SK-N-SH treated with all-trans-retinoic acid at 6 μM for 48 hours (cell line): Measurements from ENCODE around the gene KLHL29.

Source experiments
- ATAC-seq: fragments of 200-7000 bp; cut with Tn5 transposase; 3 replicates; pipeline ENCODE4 v1.9.1; 2020; ENCODE audit warnings: mild to moderate bottlenecking, moderate library complexity
- ARNTL ChIP-seq: fragments of 450-650 bp; formaldehyde crosslinking; IDR thresholded peaks from 2 replicates; pipeline ENCODE4 v1.5.0; 2020; ENCODE audit warnings: low read depth, mild to moderate bottlenecking, moderate library complexity, borderline replicate concordance
- BACH2 ChIP-seq: fragments of 250-450 bp; sonication (Bioruptor Pico); IDR thresholded peaks from 2 replicates; pipeline ENCODE4 v1.9.0; 2021; ENCODE audit warnings: mild to moderate bottlenecking, borderline replicate concordance
- CSDC2 ChIP-seq: fragments of 250-450 bp; sonication (Bioruptor Pico); IDR thresholded peaks from 2 replicates; pipeline ENCODE4 v1.5.0; 2020; ENCODE audit warnings: mild to moderate bottlenecking, moderate library complexity
- ESRRG ChIP-seq: fragments of 250-450 bp; sonication (Bioruptor Pico); IDR thresholded peaks from 2 replicates; pipeline ENCODE4 v1.6.1; 2021; ENCODE audit warnings: mild to moderate bottlenecking
- GLIS3 ChIP-seq: fragments of 250-450 bp; sonication (Bioruptor Pico); IDR thresholded peaks from 2 replicates; pipeline ENCODE4 v1.5.0; 2020; ENCODE audit warnings: mild to moderate bottlenecking, moderate library complexity
- ISL1 ChIP-seq: fragments of 250-450 bp; sonication (Bioruptor Pico); IDR thresholded peaks from 2 replicates; pipeline ENCODE4 v2.1.2; 2022; ENCODE audit warnings: mild to moderate bottlenecking, moderate library complexity
- OSR1 ChIP-seq: fragments of 250-450 bp; sonication (Bioruptor Pico); IDR thresholded peaks from 2 replicates; pipeline ENCODE4 v1.8.0; 2022; ENCODE audit warnings: moderate library complexity, mild to moderate bottlenecking, inconsistent platforms
- POU6F1 ChIP-seq: fragments of 250-450 bp; sonication (Bioruptor Pico); IDR thresholded peaks from 2 replicates; pipeline ENCODE4 v1.8.0; 2021; ENCODE audit warnings: low read depth, mild to moderate bottlenecking, moderate library complexity, borderline replicate concordance
- PPARA ChIP-seq: fragments of 250-450 bp; sonication (Bioruptor Pico); IDR thresholded peaks from 2 replicates; pipeline ENCODE4 v1.5.0; 2020; ENCODE audit warnings: mild to moderate bottlenecking, borderline replicate concordance
- RARB ChIP-seq: fragments of 250-450 bp; sonication (Bioruptor Pico); IDR thresholded peaks from 2 replicates; pipeline ENCODE4 v1.8.0; 2021; ENCODE audit warnings: mild to moderate bottlenecking, moderate library complexity
- SNAI2 ChIP-seq: fragments of 250-450 bp; sonication (Bioruptor Pico); IDR thresholded peaks from 2 replicates; pipeline ENCODE4 v1.5.0; 2020; ENCODE audit warnings: mild to moderate bottlenecking, moderate library complexity
- TCF4 ChIP-seq: fragments of 250-450 bp; sonication (Bioruptor Pico); IDR thresholded peaks from 2 replicates; pipeline ENCODE4 v1.8.0; 2021; ENCODE audit warnings: mild to moderate bottlenecking, moderate library complexity, borderline replicate concordance
- TOX ChIP-seq: fragments of 250-450 bp; sonication (Bioruptor Pico); IDR thresholded peaks from 2 replicates; pipeline ENCODE4 v1.8.0; 2021; ENCODE audit warnings: mild to moderate bottlenecking, moderate library complexity, borderline replicate concordance
- ZC3H10 ChIP-seq: fragments of 250-450 bp; sonication (Bioruptor Pico); IDR thresholded peaks from 2 replicates; pipeline ENCODE4 v1.5.1; 2021; ENCODE audit warnings: mild to moderate bottlenecking, moderate library complexity
- ZFP3 ChIP-seq: fragments of 250-450 bp; sonication (Bioruptor Pico); IDR thresholded peaks from 2 replicates; pipeline ENCODE4 v1.5.0; 2020; ENCODE audit warnings: mild to moderate bottlenecking, moderate library complexity
- ZNF565 ChIP-seq: fragments of 450-650 bp; formaldehyde crosslinking; conservative IDR thresholded peaks from 2 replicates; pipeline ENCODE4 v1.5.0; 2020; ENCODE audit warnings: low read depth, mild to moderate bottlenecking, moderate library complexity
- ZNF70 ChIP-seq: fragments of 450-650 bp; formaldehyde crosslinking; IDR thresholded peaks from 2 replicates; pipeline ENCODE4 v1.5.0; 2020; ENCODE audit warnings: mild to moderate bottlenecking, moderate library complexity
- ZNF8 ChIP-seq: fragments of 450-650 bp; formaldehyde crosslinking; IDR thresholded peaks from 2 replicates; pipeline ENCODE4 v1.5.0; 2020; ENCODE audit warnings: mild to moderate bottlenecking, moderate library complexity
- TF ChIP-seq, protein P1 (sequence below): fragments of 250-450 bp; sonication (Bioruptor Pico); IDR thresholded peaks from 2 replicates; pipeline ENCODE4 v1.5.0; 2020; ENCODE audit warnings: mild to moderate bottlenecking, moderate library complexity
- TF ChIP-seq, protein P2 (sequence below): fragments of 250-450 bp; sonication (Bioruptor Pico); IDR thresholded peaks from 2 replicates; pipeline ENCODE4 v1.5.1; 2020; ENCODE audit warnings: low read depth, mild to moderate bottlenecking, moderate library complexity
- TF ChIP-seq, protein P3 (sequence below): fragments of 250-450 bp; sonication (Bioruptor Pico); IDR thresholded peaks from 2 replicates; pipeline ENCODE4 v1.5.1; 2021; ENCODE audit warnings: mild to moderate bottlenecking, moderate library complexity

The KLHL29 gene

GRCh38 chr2:23574919-23575654 is 190.1 kb downstream of the KLHL29 start:
- no peak for ATAC-seq
- TF ChIP-seq PPARA (CRISPR knock-in tag), result no peak
- no peak for TF ChIP-seq OSR1 (CRISPR knock-in tag)
- TF ChIP-seq, protein P1, sequence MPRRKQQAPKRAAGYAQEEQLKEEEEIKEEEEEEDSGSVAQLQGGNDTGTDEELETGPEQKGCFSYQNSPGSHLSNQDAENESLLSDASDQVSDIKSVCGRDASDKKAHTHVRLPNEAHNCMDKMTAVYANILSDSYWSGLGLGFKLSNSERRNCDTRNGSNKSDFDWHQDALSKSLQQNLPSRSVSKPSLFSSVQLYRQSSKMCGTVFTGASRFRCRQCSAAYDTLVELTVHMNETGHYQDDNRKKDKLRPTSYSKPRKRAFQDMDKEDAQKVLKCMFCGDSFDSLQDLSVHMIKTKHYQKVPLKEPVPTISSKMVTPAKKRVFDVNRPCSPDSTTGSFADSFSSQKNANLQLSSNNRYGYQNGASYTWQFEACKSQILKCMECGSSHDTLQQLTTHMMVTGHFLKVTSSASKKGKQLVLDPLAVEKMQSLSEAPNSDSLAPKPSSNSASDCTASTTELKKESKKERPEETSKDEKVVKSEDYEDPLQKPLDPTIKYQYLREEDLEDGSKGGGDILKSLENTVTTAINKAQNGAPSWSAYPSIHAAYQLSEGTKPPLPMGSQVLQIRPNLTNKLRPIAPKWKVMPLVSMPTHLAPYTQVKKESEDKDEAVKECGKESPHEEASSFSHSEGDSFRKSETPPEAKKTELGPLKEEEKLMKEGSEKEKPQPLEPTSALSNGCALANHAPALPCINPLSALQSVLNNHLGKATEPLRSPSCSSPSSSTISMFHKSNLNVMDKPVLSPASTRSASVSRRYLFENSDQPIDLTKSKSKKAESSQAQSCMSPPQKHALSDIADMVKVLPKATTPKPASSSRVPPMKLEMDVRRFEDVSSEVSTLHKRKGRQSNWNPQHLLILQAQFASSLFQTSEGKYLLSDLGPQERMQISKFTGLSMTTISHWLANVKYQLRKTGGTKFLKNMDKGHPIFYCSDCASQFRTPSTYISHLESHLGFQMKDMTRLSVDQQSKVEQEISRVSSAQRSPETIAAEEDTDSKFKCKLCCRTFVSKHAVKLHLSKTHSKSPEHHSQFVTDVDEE (CRISPR knock-in tag), result no peak
- no peak for TF ChIP-seq TCF4 (CRISPR knock-in tag)
- no peak for TF ChIP-seq BACH2 (CRISPR knock-in tag)
- no peak for TF ChIP-seq CSDC2 (CRISPR knock-in tag)
- TF ChIP-seq RARB (CRISPR knock-in tag), result no peak
- TF ChIP-seq GLIS3 (CRISPR knock-in tag), result no peak
- TF ChIP-seq, protein P2, sequence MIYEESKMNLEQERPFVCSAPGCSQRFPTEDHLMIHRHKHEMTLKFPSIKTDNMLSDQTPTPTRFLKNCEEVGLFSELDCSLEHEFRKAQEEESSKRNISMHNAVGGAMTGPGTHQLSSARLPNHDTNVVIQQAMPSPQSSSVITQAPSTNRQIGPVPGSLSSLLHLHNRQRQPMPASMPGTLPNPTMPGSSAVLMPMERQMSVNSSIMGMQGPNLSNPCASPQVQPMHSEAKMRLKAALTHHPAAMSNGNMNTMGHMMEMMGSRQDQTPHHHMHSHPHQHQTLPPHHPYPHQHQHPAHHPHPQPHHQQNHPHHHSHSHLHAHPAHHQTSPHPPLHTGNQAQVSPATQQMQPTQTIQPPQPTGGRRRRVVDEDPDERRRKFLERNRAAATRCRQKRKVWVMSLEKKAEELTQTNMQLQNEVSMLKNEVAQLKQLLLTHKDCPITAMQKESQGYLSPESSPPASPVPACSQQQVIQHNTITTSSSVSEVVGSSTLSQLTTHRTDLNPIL (CRISPR knock-in tag), result no peak
- no peak for TF ChIP-seq ARNTL (CRISPR knock-in tag)
- TF ChIP-seq POU6F1 (CRISPR knock-in tag), result no peak
- TF ChIP-seq SNAI2 (CRISPR knock-in tag), result no peak
- no peak for TF ChIP-seq ZNF565 (CRISPR knock-in tag)
- no peak for TF ChIP-seq ZNF70 (CRISPR knock-in tag)
- no peak for TF ChIP-seq ZNF8 (CRISPR knock-in tag)
- no peak for TF ChIP-seq TOX

DNA sequence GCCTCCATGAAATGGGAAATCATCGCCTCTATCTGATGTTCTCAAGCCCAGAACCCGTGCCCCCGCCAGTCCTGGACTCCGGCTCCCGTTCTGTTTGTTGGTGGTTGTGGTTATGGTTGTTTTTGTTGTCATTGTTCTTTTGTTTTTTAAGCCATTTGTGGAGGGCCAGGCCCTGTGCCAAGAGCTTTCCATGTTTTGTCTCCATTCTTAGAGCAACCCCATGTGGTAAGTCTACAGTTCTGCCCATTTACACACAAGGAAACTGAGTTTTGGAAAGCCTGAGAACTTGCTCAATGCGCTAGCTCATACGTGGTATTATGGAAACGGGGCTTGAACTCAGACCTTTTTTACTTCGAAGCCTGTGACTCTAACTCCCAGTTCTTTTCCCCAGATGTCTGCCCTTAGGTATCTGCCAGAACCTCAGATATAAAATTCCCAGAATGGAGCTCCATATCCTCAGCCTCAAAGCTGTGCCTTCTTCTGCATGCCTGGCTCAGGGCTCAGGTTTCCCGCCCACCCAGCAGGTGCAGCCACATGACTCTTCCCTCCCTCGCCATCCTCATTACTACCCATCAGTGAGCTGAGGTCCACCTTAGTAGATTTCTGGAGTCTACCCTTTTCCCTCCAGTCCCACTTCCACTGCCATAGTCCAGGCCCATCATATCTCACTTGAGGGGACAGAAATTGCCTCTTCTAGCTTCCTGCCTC is 194.1 kb downstream of the KLHL29 start:
- TF ChIP-seq ZNF8 (CRISPR knock-in tag), result peak; percentile 51; the same call in 1 of the 2 replicates
- TF ChIP-seq, protein P1 (CRISPR knock-in tag), result no peak
- ATAC-seq, result no peak

DNA sequence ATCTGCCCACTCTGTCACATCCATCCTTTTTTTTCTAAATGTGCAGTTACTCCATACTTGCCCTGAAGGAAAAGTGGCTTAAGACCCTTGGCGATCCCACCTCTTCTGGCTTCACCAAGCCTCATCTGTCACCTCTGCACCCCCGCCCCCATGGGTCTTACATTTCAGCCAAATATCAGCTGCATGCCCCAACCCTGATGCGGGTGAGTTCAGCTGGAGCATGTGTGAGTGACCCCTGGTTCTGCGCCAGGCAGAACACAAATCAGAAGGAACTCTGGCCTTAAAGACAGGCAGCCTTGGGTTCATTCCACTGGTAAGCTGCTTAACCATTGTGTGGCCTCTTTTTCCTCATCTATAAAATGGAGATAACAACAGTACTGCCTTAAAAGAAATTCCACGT is 194.7 kb downstream of the KLHL29 start:
- ATAC-seq, result no peak
- no peak for TF ChIP-seq ZNF70 (CRISPR knock-in tag)
- no peak for TF ChIP-seq ZNF565 (CRISPR knock-in tag)
- TF ChIP-seq, protein P3, sequence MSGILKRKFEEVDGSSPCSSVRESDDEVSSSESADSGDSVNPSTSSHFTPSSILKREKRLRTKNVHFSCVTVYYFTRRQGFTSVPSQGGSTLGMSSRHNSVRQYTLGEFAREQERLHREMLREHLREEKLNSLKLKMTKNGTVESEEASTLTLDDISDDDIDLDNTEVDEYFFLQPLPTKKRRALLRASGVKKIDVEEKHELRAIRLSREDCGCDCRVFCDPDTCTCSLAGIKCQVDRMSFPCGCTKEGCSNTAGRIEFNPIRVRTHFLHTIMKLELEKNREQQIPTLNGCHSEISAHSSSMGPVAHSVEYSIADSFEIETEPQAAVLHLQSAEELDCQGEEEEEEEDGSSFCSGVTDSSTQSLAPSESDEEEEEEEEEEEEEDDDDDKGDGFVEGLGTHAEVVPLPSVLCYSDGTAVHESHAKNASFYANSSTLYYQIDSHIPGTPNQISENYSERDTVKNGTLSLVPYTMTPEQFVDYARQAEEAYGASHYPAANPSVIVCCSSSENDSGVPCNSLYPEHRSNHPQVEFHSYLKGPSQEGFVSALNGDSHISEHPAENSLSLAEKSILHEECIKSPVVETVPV (CRISPR knock-in tag), result no peak
- no peak for TF ChIP-seq ZC3H10
- TF ChIP-seq PPARA (CRISPR knock-in tag), result no peak
- no peak for TF ChIP-seq ESRRG
- TF ChIP-seq, protein P1 (CRISPR knock-in tag), result no peak
- TF ChIP-seq, protein P2 (CRISPR knock-in tag), result no peak
- no peak for TF ChIP-seq TCF4 (CRISPR knock-in tag)
- TF ChIP-seq SNAI2 (CRISPR knock-in tag), result no peak
- TF ChIP-seq OSR1 (CRISPR knock-in tag), result no peak
- TF ChIP-seq ISL1 (CRISPR knock-in tag), result no peak
- TF ChIP-seq ZFP3 (CRISPR knock-in tag), result no peak
- TF ChIP-seq CSDC2 (CRISPR knock-in tag), result no peak
